GM19372 (cell line): ENCODE measurements around the gene FLT1.

Experiments
- ATAC-seq: cut with Tn5 transposase; IDR thresholded peaks from one replicate; pipeline ENCODE4 v1.9.1; 2021; ENCODE audit warnings: mild to moderate bottlenecking, low read depth, moderate library complexity; ENCODE audit not compliant: unreplicated experiment

FLT1 gene

GRCh38 chr13:28488376-28489005 is 6.4 kb downstream of the FLT1 start:
- ATAC-seq: no peak

- no peak for ATAC-seq
Observed at GRCh38 chr13:28485996-28486543, 8.9 kb downstream of the FLT1 start.

GRCh38 chr13:28485551-28485950 is 9.4 kb downstream of the FLT1 start:
- no peak for ATAC-seq

GRCh38 chr13:28485097-28485496 is 9.8 kb downstream of the FLT1 start:
- no peak for ATAC-seq

- no peak for ATAC-seq
Observed at GRCh38 chr13:28483313-28483931, 11.5 kb downstream of the FLT1 start.

GRCh38 chr13:28479005-28479404 is 15.9 kb downstream of the FLT1 start:
- ATAC-seq: no peak

- ATAC-seq: no peak
Observed at GRCh38 chr13:28478127-28478526, 16.8 kb downstream of the FLT1 start.

- no peak for ATAC-seq
Observed at GRCh38 chr13:28477709-28477973, 17.3 kb downstream of the FLT1 start.

GRCh38 chr13:28476919-28477708 is 17.8 kb downstream of the FLT1 start:
- ATAC-seq: no peak

GRCh38 chr13:28475916-28476725 is 18.8 kb downstream of the FLT1 start:
- no peak for ATAC-seq

GRCh38 chr13:28474491-28475134 is 20.3 kb downstream of the FLT1 start:
- ATAC-seq: no peak

- ATAC-seq: no peak
Observed at GRCh38 chr13:28473044-28473443, 21.9 kb downstream of the FLT1 start.

GRCh38 chr13:28471421-28471820 is 23.5 kb downstream of the FLT1 start:
- no peak for ATAC-seq

- ATAC-seq: no peak
Observed at GRCh38 chr13:28470296-28470695, 24.6 kb downstream of the FLT1 start.

- no peak for ATAC-seq
Observed at GRCh38 chr13:28469316-28469715, 25.6 kb downstream of the FLT1 start.

- ATAC-seq: no peak
Observed at GRCh38 chr13:28468023-28468915, 26.7 kb downstream of the FLT1 start.

GRCh38 chr13:28467034-28467433 is 27.9 kb downstream of the FLT1 start:
- no peak for ATAC-seq

- no peak for ATAC-seq
Observed at GRCh38 chr13:28466151-28466550, 28.8 kb downstream of the FLT1 start.

GRCh38 chr13:28464861-28465460 is 30.0 kb downstream of the FLT1 start:
- ATAC-seq: no peak
